HL-60/S4 treated with phorbol 12-myristate 13-acetate at 8.2 ng/mL for 4 days and 3 days (cell line): ENCODE data around the gene WDR20.

Experiments
- in situ Hi-C: fragments of 300-500 bp; cut with MboI; formaldehyde crosslinking; loops from 2 replicates; pipeline ENCODE4 v1.15.0; 2022; ENCODE audit warnings: low sequenced_read_pairs

WDR20 gene

GRCh38 chr14:102195446-102195845 is 55.7 kb downstream of the WDR20 start:
- in situ Hi-C loops: no loop called here

DNA sequence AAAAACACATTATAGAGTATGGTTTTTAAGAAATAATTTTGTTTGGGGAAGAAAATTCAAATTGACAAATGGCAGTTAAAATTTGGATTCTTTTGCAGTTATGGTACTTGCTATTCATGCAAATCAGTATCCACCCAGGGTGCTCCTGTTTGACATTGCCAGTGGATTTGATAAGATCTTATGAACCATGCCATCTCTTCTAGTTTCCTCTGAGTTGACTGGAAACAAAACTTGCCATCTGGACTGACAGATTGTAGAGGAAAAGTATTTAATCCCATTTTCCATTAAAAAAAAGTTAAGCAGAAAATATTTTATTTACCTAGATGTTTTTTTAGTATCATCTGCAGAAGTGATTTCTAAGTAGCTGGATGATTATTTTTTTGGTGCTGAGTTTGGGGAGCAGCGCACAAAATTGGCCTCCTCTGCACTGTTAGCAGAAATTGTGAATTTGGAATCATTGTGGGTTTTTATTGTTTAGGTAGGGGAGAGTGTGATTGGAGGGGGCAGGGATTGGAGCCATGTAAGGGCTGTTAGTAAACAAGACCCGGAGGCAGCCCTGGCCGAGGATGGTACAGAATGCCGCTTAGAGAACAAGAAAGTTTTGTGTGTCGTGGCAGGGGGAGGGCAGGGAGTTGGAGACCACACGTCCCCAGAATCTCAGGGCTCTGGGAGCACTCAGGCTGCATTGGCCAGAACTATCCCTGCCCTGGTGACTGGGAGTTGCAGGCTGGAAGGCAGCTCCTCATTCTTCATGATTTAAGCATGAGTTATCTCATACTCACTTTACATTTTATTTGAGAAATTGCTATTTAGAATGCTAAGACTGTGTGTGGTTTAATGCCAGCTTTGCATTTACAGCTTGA is 56.6 kb downstream of the WDR20 start:
- in situ Hi-C loops: no loop called here

GRCh38 chr14:102196902-102197230 is 57.2 kb downstream of the WDR20 start:
- in situ Hi-C loops: no loop called here

DNA sequence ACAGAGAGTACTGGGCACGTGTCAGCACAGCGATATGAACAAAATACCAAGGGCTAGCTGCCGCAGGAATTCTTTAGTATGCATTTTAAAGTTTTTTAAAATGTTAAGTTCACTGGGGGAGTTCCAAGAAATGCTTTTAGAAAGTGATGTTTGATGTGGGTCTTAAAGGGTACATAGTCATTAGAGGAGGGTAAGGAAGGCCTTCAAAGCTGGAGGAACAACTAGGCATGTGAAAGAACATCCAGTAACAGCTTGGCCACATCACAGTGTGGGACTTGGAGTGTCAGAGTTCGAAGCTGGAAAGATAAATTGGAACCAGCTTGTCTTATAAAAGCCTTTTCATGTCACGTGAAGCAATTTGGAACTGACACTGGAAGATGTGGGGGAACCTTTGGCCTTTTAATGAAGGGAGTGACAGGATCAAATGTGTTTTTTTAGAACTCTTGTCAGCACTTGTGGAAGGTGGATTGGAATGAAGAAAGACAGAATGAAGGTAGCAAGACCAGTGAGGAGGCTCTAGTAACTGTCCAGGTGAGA is 57.7 kb downstream of the WDR20 start:
- in situ Hi-C loops: no loop called here

DNA sequence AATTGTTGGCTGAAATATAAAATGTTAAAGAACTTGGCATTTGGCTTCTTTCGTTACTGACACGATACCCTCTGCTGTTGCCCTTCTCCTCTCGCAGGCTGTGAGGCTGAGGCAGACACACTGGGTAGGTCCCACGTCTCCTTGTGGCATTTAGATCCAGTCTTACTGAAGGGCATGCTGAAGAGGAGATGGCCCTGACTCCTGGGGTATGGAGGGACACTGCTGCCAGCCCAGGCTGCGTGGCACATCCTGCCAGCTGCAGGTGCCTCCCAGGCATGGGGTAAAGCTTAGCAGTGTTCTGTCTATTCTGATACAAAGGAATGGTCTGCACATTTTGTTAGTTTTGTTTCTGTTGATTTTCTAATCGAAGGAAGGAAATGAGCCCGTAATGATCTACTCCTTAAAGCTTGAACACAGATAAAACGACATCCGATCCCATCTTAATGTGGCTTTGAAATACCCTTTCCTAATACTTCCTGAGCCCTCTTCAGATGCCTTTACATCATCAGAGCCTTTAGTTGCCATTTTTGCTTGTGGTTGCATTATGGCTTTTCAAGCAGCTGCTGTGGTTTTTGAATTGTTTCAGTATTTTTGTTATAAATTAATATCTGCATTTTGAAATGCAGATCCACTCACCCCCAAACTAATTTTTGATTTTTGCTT is 61.1 kb downstream of the WDR20 start:
- in situ Hi-C loops: no loop called here

GRCh38 chr14:102201353-102201738 is 61.6 kb downstream of the WDR20 start:
- in situ Hi-C loops: no loop called here

DNA sequence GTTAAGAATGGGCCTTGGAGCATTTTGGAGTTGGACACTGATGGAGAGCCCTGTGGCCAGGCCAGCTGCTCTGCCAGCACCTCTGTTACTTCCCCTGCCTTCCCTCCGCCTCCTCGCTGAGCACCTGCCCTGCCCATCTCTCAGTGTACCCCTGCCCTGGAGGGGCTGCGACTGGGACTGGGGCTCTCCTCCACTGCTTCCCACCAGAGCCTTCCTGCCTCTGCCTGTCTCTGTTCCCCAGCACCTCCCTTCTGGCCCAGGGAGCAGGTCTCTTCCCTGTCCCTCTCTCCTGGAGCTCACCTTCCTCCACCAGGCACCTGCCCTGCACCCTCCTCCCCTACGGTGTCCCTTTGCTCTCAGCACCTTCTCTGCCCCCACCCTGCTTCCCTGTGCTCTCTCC is 62.1 kb downstream of the WDR20 start:
- in situ Hi-C loops: no loop called here

DNA sequence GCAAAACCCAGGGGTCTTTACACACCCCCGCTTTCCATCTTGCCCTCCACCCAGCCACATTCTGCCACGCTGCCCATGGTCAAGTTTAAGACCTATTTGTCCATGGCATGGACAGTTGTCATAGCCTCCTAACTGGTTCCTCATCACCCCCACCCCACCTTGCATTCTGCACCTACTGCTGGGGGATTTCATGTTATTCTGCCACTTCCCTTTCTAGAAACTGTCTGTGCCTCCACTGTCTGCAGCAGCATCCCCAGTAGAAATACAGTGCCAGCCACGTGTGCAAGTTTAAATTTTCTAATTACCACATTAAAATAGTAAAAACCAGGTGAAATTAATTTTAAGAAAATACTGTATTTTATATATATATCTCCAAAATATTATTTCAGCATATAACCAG is 63.2 kb downstream of the WDR20 start:
- in situ Hi-C loops: no loop called here

DNA sequence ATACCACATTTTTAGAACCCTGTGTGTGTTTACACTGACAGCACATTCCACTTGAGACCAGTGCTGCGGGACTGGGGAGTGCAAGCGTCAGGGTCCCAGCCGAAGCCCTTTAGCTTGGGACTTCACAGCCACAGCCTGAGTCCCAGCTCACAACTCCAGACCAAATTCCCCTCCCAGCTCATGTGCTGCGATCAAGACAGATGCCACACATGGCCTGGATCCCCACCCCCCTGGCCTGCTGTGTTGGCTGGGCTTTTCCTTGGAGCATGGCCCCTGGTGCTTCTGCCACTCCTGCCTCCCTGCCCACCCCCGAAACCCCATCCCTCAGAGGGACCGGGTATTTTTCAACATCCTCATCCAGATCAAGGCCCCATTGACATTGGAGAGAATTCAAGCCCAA is 63.7 kb downstream of the WDR20 start:
- in situ Hi-C loops: no loop called here

DNA sequence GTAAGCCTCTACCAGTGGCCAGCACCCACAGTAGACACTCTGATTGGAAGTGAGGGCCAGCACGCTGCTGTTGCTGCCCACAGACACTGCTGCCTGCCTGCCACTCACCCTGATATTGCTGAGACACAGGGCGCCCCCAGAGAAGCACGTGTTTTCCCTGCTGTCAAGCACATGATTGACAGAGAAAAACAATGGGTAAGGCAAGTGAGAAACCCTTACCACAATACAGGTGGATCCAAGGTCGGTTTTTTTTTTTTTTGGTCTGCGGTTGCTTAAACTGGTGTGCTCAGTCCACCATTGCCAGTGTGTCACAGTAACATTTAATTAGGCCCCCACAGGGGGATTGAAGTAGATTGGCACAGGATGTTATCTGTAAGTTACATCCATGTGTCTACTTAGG is 65.9 kb downstream of the WDR20 start:
- in situ Hi-C loops: no loop called here

DNA sequence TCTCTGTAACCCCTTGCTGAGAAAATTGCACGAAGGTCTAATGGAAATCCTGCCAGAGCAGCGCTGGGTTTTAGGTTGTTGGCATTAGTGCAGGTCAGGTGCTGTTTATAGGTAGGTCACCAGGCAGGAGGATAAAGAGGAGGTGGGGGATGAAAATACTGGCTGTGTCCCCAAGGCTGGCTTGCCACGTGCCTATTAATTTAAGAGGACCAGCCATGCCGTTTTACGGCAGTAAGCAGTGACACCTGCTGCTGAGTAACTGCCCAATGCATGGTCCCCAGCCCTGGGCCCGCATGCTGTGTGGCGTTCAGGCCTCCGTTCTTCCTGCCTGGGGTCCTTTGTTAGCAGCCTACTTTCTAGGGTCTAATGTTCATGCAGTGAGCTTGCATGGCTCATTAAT is 67.2 kb downstream of the WDR20 start:
- in situ Hi-C loops: no loop called here

- in situ Hi-C loops: no loop called here
These were observed 68.2 kb downstream of the WDR20 start for GRCh38 chr14:102207831-102208365.

DNA sequence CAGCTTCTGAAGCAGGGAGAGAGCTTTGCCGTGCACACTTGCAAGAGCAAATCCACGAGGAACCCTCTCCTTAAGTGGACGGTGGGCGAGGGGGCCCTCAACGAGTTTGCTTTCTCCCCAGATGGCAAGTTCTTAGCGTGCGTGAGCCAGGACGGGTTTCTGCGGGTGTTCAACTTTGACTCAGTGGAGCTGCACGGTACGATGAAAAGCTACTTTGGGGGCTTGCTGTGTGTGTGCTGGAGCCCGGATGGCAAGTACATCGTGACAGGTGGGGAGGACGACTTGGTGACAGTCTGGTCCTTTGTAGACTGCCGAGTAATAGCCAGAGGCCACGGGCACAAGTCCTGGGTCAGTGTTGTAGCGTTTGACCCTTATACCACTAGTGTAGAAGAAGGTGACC is 69.0 kb downstream of the WDR20 start:
- in situ Hi-C loops: no loop called here

GRCh38 chr14:102209224-102209966 is 69.7 kb downstream of the WDR20 start:
- in situ Hi-C loops: no loop called here

- in situ Hi-C loops: no loop called here
These were observed 70.8 kb downstream of the WDR20 start for GRCh38 chr14:102210421-102211042.

- in situ Hi-C loops: no loop called here
These were observed 71.5 kb downstream of the WDR20 start for GRCh38 chr14:102211240-102211639.

GRCh38 chr14:102212356-102212755 is 72.7 kb downstream of the WDR20 start:
- in situ Hi-C loops: no loop called here

DNA sequence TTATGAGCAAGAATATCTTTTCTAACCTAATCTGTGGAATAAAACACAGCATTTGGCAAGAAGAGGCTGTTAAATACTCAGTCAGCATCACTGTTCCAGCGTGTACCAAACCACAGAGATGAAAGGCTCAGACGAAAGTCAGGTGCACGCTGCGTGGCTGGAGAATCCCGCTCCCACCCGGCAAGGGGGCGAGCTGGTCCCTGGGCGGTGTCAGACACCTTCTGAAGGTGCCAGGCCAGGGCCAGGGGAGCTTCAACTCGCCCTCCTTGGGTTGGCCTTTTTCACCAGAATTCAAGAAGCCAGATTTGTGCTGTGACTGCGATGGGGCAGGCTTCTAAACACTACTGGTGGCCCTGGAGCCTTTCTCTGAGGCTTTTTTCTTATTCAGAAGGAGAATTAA is 73.1 kb downstream of the WDR20 start:
- in situ Hi-C loops: no loop called here

GRCh38 chr14:102213470-102213869 is 73.8 kb downstream of the WDR20 start:
- in situ Hi-C loops: no loop called here

DNA sequence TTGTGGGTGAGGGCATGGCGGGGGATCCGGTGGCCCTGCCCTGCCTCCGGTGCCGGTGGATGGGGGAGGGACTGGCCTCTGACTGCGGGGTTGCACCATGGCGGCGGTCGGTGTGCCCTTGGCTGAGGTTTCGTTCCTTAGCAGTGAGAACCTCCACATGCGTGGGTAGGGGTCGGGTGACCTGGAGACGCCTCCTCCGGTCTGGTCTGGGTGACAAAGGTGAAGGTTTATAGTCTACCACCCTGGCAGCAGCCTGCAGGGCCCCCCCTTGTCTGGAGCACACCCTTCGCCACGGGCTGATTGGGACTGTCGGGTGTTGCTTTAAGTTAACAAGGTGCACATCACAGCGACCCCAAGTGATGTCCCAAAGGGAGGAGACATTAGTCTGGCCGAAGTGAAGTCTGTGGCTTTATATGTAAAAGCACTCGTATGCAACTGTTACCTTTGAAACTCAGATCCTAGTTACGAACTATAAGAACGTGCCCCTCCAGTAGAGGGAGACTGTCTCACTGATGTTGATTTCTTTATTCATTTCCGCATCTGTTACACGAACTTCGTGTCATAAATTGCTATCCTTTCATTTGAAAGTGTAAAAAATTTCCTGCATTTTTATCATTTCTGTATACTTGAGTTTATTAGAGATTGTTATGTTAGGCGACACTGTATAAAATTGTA is 74.4 kb downstream of the WDR20 start:
- in situ Hi-C loops: no loop called here
